ENCODE data around the gene USHBP1.

USHBP1 gene

DNA sequence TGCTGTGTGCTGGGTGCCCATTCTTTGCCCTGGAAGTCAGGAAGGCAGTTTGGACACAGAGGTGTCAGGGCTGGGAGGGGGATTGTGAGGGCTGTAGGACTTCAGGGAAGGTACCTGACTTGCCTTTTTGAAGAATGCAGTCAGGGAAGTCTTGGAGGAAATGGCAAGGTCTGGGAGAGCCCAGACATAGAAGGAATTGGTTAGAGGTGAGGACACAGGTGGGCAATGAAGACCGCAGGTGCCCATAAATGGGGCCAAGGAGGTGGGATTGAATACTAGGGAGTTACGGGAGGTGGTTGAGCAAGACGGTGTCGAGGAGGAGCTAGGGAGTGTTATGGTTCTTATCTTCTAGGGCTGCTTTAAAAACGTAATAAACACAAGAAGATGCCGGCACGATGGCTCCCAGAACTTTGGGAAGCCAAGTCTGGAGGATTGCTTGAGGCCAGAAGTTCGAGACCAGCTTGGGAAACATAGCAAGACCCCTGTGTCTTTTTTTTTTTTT is 43.4 kb upstream of the USHBP1 start:
- TF ChIP-seq SUZ12 (IDR thresholded peaks at IDR 0.05; ENCODE audit: extremely low read depth, insufficient read depth, insufficient read length) (no peak), YY1 (IDR thresholded peaks at IDR 0.05; ENCODE audit: insufficient read depth, insufficient read length) (no peak), ZNF274 (IDR thresholded peaks at IDR 0.05; ENCODE audit: low read depth, low read length) (no peak)
- Histone ChIP-seq H3K4me1 (ENCODE audit: insufficient read depth, insufficient read length) (peaks cover 23% of the 10 kb centered on the region), H3K27me3 (ENCODE audit: insufficient read depth, insufficient read length) (no peaks in the 10 kb centered on the region), H3K9me3 (ENCODE audit: insufficient read depth, low read length) (no peaks in the 10 kb centered on the region), H3K9ac (ENCODE audit: insufficient read length, low read depth) (no peak overlapping the region), H3K4me3 (ENCODE audit: insufficient read length, low read depth) (no peak overlapping the region), H3K36me3 (ENCODE audit: insufficient read depth, insufficient read length, low read length) (peaks cover 16% of the 10 kb centered on the region)
- DNase-seq (ENCODE audit: low read depth, low spot score), result no peak

DNA sequence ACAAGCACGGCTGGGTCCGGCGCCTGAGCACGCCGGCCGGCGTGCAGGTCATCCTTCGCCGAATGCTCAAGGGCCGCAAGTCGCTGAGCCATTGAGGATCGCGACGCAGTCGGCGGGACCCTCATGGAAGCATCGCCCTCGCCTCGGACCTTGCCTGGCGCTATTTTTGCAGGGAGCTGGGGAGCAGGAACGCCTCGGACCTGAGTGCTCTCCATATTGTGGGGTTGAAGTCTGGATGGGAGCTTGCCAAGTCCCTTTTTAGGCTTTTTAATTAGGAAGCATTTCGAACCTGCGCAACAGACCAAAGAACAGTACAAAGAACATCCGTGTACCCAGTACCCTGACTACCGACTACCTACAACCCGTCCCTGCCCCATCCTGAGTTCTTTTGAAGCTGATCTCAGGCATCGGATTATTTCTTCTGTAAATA is 41.8 kb upstream of the USHBP1 start:
- no peak for TF ChIP-seq YY1 (IDR thresholded peaks at IDR 0.05; ENCODE audit: insufficient read depth, insufficient read length)
- no peak for TF ChIP-seq ZNF274 (IDR thresholded peaks at IDR 0.05; ENCODE audit: low read depth, low read length)
- no peak for TF ChIP-seq SUZ12 (IDR thresholded peaks at IDR 0.05; ENCODE audit: extremely low read depth, insufficient read depth, insufficient read length)
- peaks cover 16% of the 10 kb centered on the region for H3K36me3 ChIP-seq (ENCODE audit: insufficient read depth, insufficient read length, low read length)
- H3K27me3 ChIP-seq (ENCODE audit: insufficient read depth, insufficient read length), result no peaks in the 10 kb centered on the region
- no peaks in the 10 kb centered on the region for H3K9me3 ChIP-seq (ENCODE audit: insufficient read depth, low read length)
- DNase-seq (ENCODE audit: low read depth, low spot score), result no peak
- H3K9ac ChIP-seq (ENCODE audit: insufficient read length, low read depth), result peak overlapping the region; percentile 96
- H3K4me1 ChIP-seq (ENCODE audit: insufficient read depth, insufficient read length), result peaks cover 13% of the 10 kb centered on the region
- H3K4me3 ChIP-seq (ENCODE audit: insufficient read length, low read depth), result peak overlapping the region; percentile 93

DNA sequence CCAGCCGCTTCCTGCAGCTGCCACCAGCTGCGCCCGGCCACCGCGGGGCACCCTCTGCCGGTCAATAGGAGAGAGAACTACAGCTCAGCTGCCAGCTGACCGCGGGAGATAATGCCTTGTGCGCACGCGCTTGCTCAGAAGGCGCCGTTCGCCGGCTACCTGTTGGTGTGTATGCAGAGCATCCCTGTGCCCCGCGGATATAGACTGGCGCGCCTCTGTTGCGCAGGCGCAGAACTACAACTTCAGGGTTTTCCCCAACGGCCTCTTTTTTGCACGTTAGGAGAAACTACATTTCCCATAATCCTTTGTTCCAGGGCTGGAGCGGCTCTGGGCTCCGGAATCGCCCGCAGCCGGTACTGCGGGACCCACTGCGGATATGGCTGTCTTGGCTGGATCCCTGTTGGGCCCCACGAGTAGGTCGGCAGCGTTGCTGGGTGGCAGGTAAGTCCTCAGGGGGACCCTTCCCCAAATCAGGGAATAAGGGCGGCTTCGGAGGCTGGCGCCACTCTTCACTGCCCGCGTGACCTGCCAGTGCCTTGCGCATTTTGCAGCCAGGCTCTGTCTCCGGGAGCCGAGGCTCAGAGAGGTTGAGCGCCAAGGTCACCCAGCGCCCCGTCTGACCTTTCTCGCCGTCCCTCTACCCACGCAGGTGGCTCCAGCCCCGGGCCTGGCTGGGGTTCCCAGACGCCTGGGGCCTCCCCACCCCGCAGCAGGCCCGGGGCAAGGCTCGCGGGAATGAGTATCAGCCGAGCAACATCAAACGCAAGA is 41.2 kb upstream of the USHBP1 start, which contains the start of gene MRPL34:
Gene MRPL34 (plus strand): TSS at position 356 of the 768 bp plus-strand sequence. CDS start 21 bp downstream, at position 377.
- Histone ChIP-seq H3K4me3 (ENCODE audit: insufficient read length, low read depth) (peak within 1 kb of the TSS; percentile 93), H3K4me1 (ENCODE audit: insufficient read depth, insufficient read length) (peaks cover 13% of the 10 kb centered on the region), H3K9me3 (ENCODE audit: insufficient read depth, low read length) (no peaks in the 10 kb centered on the region), H3K36me3 (ENCODE audit: insufficient read depth, insufficient read length, low read length) (peaks cover 18% of the 10 kb centered on the region), H3K27me3 (ENCODE audit: insufficient read depth, insufficient read length) (no peaks in the 10 kb centered on the region), H3K9ac (ENCODE audit: insufficient read length, low read depth) (peak within 1 kb of the TSS; percentile 96)
- TF ChIP-seq YY1 (IDR thresholded peaks at IDR 0.05; ENCODE audit: insufficient read depth, insufficient read length) (no peak), SUZ12 (IDR thresholded peaks at IDR 0.05; ENCODE audit: extremely low read depth, insufficient read depth, insufficient read length) (no peak), ZNF274 (IDR thresholded peaks at IDR 0.05; ENCODE audit: low read depth, low read length) (no peak)
- peak; percentile 99 for DNase-seq (ENCODE audit: low read depth, low spot score)

DNA sequence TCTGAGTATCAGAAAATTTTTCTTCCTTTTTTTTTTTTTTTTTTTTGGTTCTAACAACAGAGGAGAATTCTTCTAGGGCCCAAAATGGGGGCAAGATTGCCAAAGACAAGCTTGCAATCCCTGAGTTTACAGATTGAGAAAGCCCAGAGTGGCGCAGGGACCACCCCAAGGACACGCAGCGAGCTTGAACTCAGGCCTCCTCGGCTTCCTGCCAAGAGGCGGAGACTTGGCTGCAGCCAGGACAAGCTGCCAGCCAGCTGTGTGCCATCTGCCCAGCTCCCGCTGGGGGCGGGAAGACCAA is 40.6 kb upstream of the USHBP1 start:
- peaks cover 9% of the 10 kb centered on the region for H3K4me1 ChIP-seq (ENCODE audit: insufficient read depth, insufficient read length)
- DNase-seq (ENCODE audit: low read depth, low spot score), result no peak
- H3K4me3 ChIP-seq (ENCODE audit: insufficient read length, low read depth), result peak overlapping the region; percentile 5
- H3K9me3 ChIP-seq (ENCODE audit: insufficient read depth, low read length), result no peaks in the 10 kb centered on the region
- H3K9ac ChIP-seq (ENCODE audit: insufficient read length, low read depth), result peak overlapping the region; percentile 76
- peaks cover 16% of the 10 kb centered on the region for H3K36me3 ChIP-seq (ENCODE audit: insufficient read depth, insufficient read length, low read length)
- no peaks in the 10 kb centered on the region for H3K27me3 ChIP-seq (ENCODE audit: insufficient read depth, insufficient read length)
- TF ChIP-seq ZNF274 (IDR thresholded peaks at IDR 0.05; ENCODE audit: low read depth, low read length) (no peak), YY1 (IDR thresholded peaks at IDR 0.05; ENCODE audit: insufficient read depth, insufficient read length) (no peak), SUZ12 (IDR thresholded peaks at IDR 0.05; ENCODE audit: extremely low read depth, insufficient read depth, insufficient read length) (no peak)

DNA sequence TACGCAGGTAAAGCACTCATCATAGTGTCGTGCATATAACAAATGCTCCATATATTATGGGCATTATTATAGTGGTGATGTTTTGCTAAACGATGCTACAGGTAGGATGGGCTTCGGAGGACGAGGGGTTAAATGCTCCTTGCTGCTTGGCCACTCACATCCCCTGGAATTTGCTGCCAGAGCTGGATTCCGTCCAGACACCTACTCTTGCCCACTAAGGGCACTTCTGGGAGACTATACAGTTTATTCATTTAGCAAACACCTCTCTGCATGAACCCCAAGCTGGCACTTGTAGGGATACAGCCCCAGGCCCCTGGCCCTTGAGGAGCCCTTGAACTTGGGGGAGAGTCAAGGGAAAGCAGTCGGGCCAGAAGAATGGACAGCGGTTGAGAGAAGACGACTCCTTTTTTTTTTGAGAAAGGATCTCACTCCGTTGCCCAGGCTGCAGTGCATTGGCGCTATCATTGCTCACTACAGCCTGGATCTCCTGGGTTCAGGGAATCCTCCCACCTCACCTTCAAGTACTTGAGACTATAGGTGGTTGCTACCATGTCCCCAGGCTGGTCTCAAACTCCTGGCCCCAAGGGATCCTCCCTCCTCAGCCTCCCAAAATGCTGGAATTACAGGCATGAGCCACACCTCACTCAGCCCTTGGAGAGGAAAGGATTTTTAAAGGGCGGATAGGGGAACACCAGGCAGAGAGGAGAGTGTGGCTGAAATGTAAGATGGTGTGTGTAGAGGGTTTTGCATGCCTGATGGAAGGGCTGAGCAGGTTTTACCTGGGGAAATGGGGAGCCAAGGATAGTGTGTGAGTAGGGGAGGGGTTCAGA is 40.1 kb upstream of the USHBP1 start:
- no peak for DNase-seq (ENCODE audit: low read depth, low spot score)
- Histone ChIP-seq H3K27me3 (ENCODE audit: insufficient read depth, insufficient read length) (no peaks in the 10 kb centered on the region), H3K36me3 (ENCODE audit: insufficient read depth, insufficient read length, low read length) (peaks cover 16% of the 10 kb centered on the region), H3K4me1 (ENCODE audit: insufficient read depth, insufficient read length) (peaks cover 9% of the 10 kb centered on the region), H3K4me3 (ENCODE audit: insufficient read length, low read depth) (no peak overlapping the region), H3K9ac (ENCODE audit: insufficient read length, low read depth) (peak overlapping the region; percentile 76), H3K9me3 (ENCODE audit: insufficient read depth, low read length) (no peaks in the 10 kb centered on the region)
- no peak for TF ChIP-seq SUZ12 (IDR thresholded peaks at IDR 0.05; ENCODE audit: extremely low read depth, insufficient read depth, insufficient read length)
- no peak for TF ChIP-seq ZNF274 (IDR thresholded peaks at IDR 0.05; ENCODE audit: low read depth, low read length)
- no peak for TF ChIP-seq YY1 (IDR thresholded peaks at IDR 0.05; ENCODE audit: insufficient read depth, insufficient read length)

DNA sequence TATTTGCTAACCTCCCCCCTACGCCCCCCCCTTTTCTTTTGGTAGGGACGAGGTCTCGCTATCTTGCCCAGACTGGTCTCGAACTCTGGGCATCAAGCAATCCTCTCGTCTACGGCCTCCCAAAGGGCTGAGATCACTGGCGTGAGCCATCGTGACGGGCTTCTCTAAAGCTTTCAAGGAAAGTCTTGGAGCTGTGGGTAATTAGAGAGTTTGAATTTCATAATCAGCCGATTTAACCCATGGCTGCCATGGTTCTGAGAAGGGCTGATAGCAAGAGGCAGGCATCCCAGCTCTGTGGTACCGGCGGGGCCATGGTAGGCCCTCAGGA is 39.4 kb upstream of the USHBP1 start:
- no peak for DNase-seq (ENCODE audit: low read depth, low spot score)
- Histone ChIP-seq H3K36me3 (ENCODE audit: insufficient read depth, insufficient read length, low read length) (peaks cover 16% of the 10 kb centered on the region), H3K27me3 (ENCODE audit: insufficient read depth, insufficient read length) (no peaks in the 10 kb centered on the region), H3K4me3 (ENCODE audit: insufficient read length, low read depth) (no peak overlapping the region), H3K4me1 (ENCODE audit: insufficient read depth, insufficient read length) (peaks cover 9% of the 10 kb centered on the region), H3K9ac (ENCODE audit: insufficient read length, low read depth) (no peak overlapping the region), H3K9me3 (ENCODE audit: insufficient read depth, low read length) (no peaks in the 10 kb centered on the region)
- no peak for TF ChIP-seq YY1 (IDR thresholded peaks at IDR 0.05; ENCODE audit: insufficient read depth, insufficient read length)
- no peak for TF ChIP-seq ZNF274 (IDR thresholded peaks at IDR 0.05; ENCODE audit: low read depth, low read length)
- no peak for TF ChIP-seq SUZ12 (IDR thresholded peaks at IDR 0.05; ENCODE audit: extremely low read depth, insufficient read depth, insufficient read length)

Data from NT2/D1 (cell line).